Lower lobe of right lung (tissue), 2 donors: Measurements from ENCODE around the gene FAM181B. TPM values are rescaled to one million over a fixed set of nuclear protein-coding genes. Genes with fewer than 3 reads are reported as not detected.

Experiments used
- ATAC-seq, 2 donors: fragments of 200-7000 bp; cut with Tn5 transposase; one replicate each; pipeline ENCODE4 v1.9.1; 2020 to 2022; ENCODE audit warnings: mild to moderate bottlenecking in 2 of 2, moderate library complexity in 2 of 2
- DNase-seq: peaks from one replicate; pipeline ENCODE4 v3.0.0-alpha.2; 2020
- H3K27ac ChIP-seq: fragments of 200-600 bp; one replicate; pipeline ENCODE4 v1.8.0; 2022
- H3K27me3 ChIP-seq: fragments of 200-600 bp; one replicate; pipeline ENCODE4 v1.8.0; 2022; ENCODE audit warnings: low read depth
- H3K36me3 ChIP-seq: fragments of 200-600 bp; one replicate; pipeline ENCODE4 v1.8.0; 2022; ENCODE audit warnings: mild to moderate bottlenecking
- H3K4me1 ChIP-seq: fragments of 200-600 bp; one replicate; pipeline ENCODE4 v1.8.0; 2022
- H3K4me3 ChIP-seq: fragments of 200-600 bp; one replicate; pipeline ENCODE4 v1.8.0; 2022; ENCODE audit warnings: mild to moderate bottlenecking
- H3K9me3 ChIP-seq: fragments of 200-600 bp; one replicate; pipeline ENCODE4 v1.8.0; 2022
- CTCF ChIP-seq: fragments of 200-600 bp; IDR thresholded peaks from one replicate; pipeline ENCODE4 v1.8.0; 2022; ENCODE audit warnings: antibody characterized with exemption, mild to moderate bottlenecking
- intact Hi-C: fragments of 100-400 bp; cut with DNase I; formaldehyde crosslinking; loops from one replicate; pipeline ENCODE4 v1.11.0; 2022
- long read RNA-seq: library from polyadenylated mRNA; unstranded; transcript quantifications from one replicate; pipeline ENCODE4 v2.0.0, GENCODE V29; 2021
- total RNA-seq: library from RNA; stranded (reverse); fragmentation: NEBNext Ultra II Directional; extraction: Animal tissue kit (Norgen Biotek cat#: 25700); gene quantifications from one replicate; pipeline ENCODE4 v1.2.1, GENCODE V29; 2021
- donor health status: DM: no; HTN: yes; CAD: no; lungs with severe emphysema.

FAM181B gene, protein sequence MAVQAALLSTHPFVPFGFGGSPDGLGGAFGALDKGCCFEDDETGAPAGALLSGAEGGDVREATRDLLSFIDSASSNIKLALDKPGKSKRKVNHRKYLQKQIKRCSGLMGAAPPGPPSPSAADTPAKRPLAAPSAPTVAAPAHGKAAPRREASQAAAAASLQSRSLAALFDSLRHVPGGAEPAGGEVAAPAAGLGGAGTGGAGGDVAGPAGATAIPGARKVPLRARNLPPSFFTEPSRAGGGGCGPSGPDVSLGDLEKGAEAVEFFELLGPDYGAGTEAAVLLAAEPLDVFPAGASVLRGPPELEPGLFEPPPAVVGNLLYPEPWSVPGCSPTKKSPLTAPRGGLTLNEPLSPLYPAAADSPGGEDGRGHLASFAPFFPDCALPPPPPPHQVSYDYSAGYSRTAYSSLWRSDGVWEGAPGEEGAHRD
- 0.09 TPM for total RNA-seq
- long read RNA-seq, result 0 reads

DNA sequence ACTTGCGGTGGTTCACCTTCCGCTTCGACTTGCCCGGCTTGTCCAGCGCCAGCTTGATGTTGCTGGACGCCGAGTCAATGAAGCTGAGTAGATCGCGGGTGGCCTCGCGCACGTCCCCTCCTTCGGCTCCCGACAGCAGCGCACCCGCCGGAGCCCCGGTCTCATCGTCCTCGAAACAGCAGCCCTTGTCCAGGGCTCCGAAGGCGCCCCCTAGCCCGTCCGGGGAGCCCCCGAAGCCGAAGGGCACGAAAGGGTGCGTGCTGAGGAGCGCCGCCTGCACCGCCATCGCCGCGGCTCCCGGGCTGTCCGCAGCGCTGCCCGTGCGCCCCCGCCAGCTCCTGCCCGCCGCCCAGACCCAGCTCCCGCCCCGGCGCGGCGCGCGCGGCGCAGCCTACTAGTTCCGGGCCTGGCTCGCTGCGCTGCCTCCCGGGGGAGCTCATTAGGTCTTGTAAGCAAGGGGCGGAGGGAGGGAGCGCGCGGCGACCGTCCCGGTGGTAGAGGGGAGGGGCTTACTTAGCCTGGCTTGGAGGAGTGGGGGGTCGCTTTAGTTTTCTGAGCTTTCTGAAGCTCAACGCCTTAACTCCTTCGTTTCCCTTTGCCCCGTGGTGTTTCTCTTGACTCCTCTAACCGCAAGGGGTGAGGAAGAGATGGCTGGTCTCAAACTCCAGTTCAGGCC lies at the start of gene FAM181B:
FAM181B (minus strand) TSS at position 421 of the 676 bp plus-strand sequence; CDS start at position 286, 135 bp downstream.
- intact Hi-C loops, result no loop called here
- DNase-seq, result no peak
- H3K27ac ChIP-seq, result no peak within 1 kb of the TSS
- peak; percentile 62 to 64 for ATAC-seq
- no peaks in the 10 kb centered on the region for H3K9me3 ChIP-seq
- peak within 1 kb of the TSS; percentile 53 for H3K4me3 ChIP-seq
- no peaks in the 10 kb centered on the region for H3K36me3 ChIP-seq
- H3K27me3 ChIP-seq, result peaks cover 69% of the 10 kb centered on the region
- TF ChIP-seq CTCF, result no peak
- H3K4me1 ChIP-seq, result peaks cover 13% of the 10 kb centered on the region

GRCh38 chr11:82782825-82783374 lies 49.2 kb upstream of the FAM181B start:
- no peak for TF ChIP-seq CTCF
- Histone ChIP-seq H3K9me3 (no peaks in the 10 kb centered on the region), H3K4me1 (no peaks in the 10 kb centered on the region), H3K36me3 (no peaks in the 10 kb centered on the region), H3K27ac (no peak overlapping the region), H3K27me3 (no peaks in the 10 kb centered on the region), H3K4me3 (no peak overlapping the region)
- ATAC-seq (no peak), DNase-seq (no peak)
- intact Hi-C loops, result no loop called here

GRCh38 chr11:82778776-82779175 lies 45.1 kb upstream of the FAM181B start:
- DNase-seq (no peak), ATAC-seq (no peak)
- Histone ChIP-seq H3K4me3 (no peak overlapping the region), H3K9me3 (peaks cover 6% of the 10 kb centered on the region), H3K36me3 (no peaks in the 10 kb centered on the region), H3K4me1 (no peaks in the 10 kb centered on the region), H3K27ac (no peak overlapping the region), H3K27me3 (no peaks in the 10 kb centered on the region)
- no peak for TF ChIP-seq CTCF
- intact Hi-C loops, result no loop called here

GRCh38 chr11:82776377-82776776 lies 42.7 kb upstream of the FAM181B start:
- Histone ChIP-seq H3K4me1 (no peaks in the 10 kb centered on the region), H3K27ac (no peak overlapping the region), H3K4me3 (no peak overlapping the region), H3K27me3 (no peaks in the 10 kb centered on the region), H3K36me3 (no peaks in the 10 kb centered on the region), H3K9me3 (peaks cover 6% of the 10 kb centered on the region)
- ATAC-seq (no peak), DNase-seq (no peak)
- TF ChIP-seq CTCF, result no peak
- intact Hi-C loops, result no loop called here

- no peak for DNase-seq
- intact Hi-C loops, result no loop called here
- ATAC-seq, result peak; percentile 45 to 58
- H3K27ac ChIP-seq, result no peak overlapping the region
- no peaks in the 10 kb centered on the region for H3K36me3 ChIP-seq
- H3K9me3 ChIP-seq, result peaks cover 6% of the 10 kb centered on the region
- no peaks in the 10 kb centered on the region for H3K27me3 ChIP-seq
- H3K4me3 ChIP-seq, result no peak overlapping the region
- H3K4me1 ChIP-seq, result no peaks in the 10 kb centered on the region
- TF ChIP-seq CTCF, result peak; percentile 53
These were observed 42.2 kb upstream of the FAM181B start for GRCh38 chr11:82775736-82776346.
